HFFc6 (cell line): ENCODE results near the gene SIRPA. TPM values are rescaled to one million over a fixed set of nuclear protein-coding genes. Genes with fewer than 3 reads are reported as not detected.
A peak's percentile ranks its signal among the peaks of the same experiment; 100 is the strongest.

ENCODE experiments used
- DNase-seq: peaks from one replicate; pipeline ENCODE4 v3.0.0-alpha.2; 2018
- H3K27ac Mint-ChIP-seq: 2 replicates; pipeline ENCODE4 v1.8.0; 2020; ENCODE audit warnings: mild to moderate bottlenecking, mixed read lengths
- H3K27me3 Mint-ChIP-seq: 2 replicates; pipeline ENCODE4 v1.8.0; 2021; ENCODE audit warnings: mild to moderate bottlenecking, moderate library complexity, mixed read lengths; ENCODE audit not compliant: insufficient read depth
- H3K36me3 Mint-ChIP-seq: 2 replicates; pipeline ENCODE4 v1.8.0; 2021; ENCODE audit warnings: low read depth, mixed read lengths
- H3K4me1 Mint-ChIP-seq: 2 replicates; pipeline ENCODE4 v1.8.0; 2020; ENCODE audit warnings: low read depth, mixed read lengths
- H3K4me3 Mint-ChIP-seq: 2 replicates; pipeline ENCODE4 v1.8.0; 2020; ENCODE audit warnings: mild to moderate bottlenecking, moderate library complexity, mixed read lengths
- H3K9me3 Mint-ChIP-seq: 2 replicates; pipeline ENCODE4 v1.8.0; 2020; ENCODE audit warnings: mild to moderate bottlenecking, mixed read lengths
- total RNA-seq, 6 experiments: library from RNA; stranded (reverse); fragmentation: NEBNext Ultra II Directional; extraction: Animal tissue kit (Norgen Biotek cat#: 25700); gene quantifications; 2 replicates in 1 of 6; 3 replicates in 5 of 6; pipeline ENCODE4 v1.2.3, GENCODE V29; 2021
- TF ChIP-seq, protein P1 (sequence below): fragments of 200-600 bp; sonication (generic); IDR thresholded peaks from 2 replicates; pipeline ENCODE4 v1.5.0; 2021; ENCODE audit warnings: antibody characterized with exemption, mild to moderate bottlenecking

Gene SIRPA
- total RNA-seq, 6 experiments from 2014 or later: 44.0 to 66.2 (median 47.5) TPM

GRCh38 chr20:1961374-1961773 lies 66.2 kb downstream of the SIRPA start:
- no peak for DNase-seq
- Mint-ChIP-seq H3K27me3 (peaks cover 33% of the 10 kb centered on the region), H3K4me3 (no peak overlapping the region), H3K27ac (no peak overlapping the region), H3K4me1 (peaks cover 21% of the 10 kb centered on the region), H3K36me3 (no peaks in the 10 kb centered on the region), H3K9me3 (no peaks in the 10 kb centered on the region)
- TF ChIP-seq, protein P1, sequence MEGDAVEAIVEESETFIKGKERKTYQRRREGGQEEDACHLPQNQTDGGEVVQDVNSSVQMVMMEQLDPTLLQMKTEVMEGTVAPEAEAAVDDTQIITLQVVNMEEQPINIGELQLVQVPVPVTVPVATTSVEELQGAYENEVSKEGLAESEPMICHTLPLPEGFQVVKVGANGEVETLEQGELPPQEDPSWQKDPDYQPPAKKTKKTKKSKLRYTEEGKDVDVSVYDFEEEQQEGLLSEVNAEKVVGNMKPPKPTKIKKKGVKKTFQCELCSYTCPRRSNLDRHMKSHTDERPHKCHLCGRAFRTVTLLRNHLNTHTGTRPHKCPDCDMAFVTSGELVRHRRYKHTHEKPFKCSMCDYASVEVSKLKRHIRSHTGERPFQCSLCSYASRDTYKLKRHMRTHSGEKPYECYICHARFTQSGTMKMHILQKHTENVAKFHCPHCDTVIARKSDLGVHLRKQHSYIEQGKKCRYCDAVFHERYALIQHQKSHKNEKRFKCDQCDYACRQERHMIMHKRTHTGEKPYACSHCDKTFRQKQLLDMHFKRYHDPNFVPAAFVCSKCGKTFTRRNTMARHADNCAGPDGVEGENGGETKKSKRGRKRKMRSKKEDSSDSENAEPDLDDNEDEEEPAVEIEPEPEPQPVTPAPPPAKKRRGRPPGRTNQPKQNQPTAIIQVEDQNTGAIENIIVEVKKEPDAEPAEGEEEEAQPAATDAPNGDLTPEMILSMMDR: no peak

DNA sequence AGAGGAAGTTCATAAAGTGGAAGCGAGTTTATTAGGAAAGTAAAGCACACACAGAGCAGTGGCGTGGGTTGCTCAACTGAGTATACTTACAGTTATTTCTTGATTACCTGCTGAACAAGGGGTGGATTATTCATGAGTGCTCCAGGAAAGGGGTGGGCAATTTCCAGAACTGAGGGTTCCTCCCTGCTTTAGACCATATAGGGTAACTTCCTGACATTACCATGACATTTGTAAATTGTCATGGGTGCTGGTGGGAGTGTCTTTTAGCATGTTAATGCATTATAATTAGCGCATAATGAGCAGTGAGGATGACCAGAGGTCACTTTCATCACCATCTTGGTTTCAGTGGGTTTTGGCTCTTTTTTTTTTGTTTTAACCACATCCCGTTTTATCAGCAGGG lies 68.9 kb downstream of the SIRPA start:
- peaks cover 35% of the 10 kb centered on the region for H3K27me3 Mint-ChIP-seq
- H3K36me3 Mint-ChIP-seq: no peaks in the 10 kb centered on the region
- TF ChIP-seq, protein P1: no peak
- no peak overlapping the region for H3K27ac Mint-ChIP-seq
- DNase-seq: no peak
- peaks cover 21% of the 10 kb centered on the region for H3K4me1 Mint-ChIP-seq
- H3K4me3 Mint-ChIP-seq: no peak overlapping the region
- H3K9me3 Mint-ChIP-seq: no peaks in the 10 kb centered on the region

DNA sequence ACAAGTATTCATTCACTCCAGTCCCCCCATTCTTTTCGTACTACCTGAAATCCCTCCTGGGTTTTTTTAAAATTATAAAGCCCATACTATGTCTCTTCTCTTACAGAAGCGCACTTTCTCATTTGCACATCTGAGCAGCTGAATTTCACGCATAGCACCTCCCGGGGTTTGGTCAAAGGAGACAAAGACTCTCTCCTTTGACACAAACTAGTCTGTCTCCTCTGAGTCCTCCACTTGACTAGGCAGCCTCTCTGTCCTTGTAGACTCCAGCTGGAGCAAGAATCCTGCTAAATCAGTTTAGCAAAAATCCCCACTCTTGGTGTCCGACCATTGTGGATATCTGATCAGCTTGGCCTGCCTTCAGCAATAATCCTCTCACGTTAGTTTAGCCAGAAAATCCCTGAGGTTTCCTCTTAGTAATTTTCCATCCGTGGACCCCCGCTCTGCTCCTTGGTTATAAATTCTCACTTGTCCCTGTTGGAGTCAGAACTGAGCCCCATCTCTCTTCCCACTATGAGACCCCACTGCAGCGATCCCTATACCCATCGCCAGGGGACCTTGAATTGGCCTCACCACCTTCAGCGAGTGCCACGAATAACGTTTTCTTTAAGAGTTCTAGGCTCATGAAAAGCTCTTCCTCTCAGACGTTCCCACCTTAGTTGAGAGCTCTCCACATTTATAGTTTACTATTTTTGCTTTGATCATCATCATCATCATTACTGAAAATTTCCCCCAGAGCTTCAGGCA lies 69.6 kb downstream of the SIRPA start:
- TF ChIP-seq, protein P1: no peak
- no peak for DNase-seq
- H3K4me1 Mint-ChIP-seq: peaks cover 21% of the 10 kb centered on the region
- H3K4me3 Mint-ChIP-seq: peak overlapping the region; percentile 79
- H3K27ac Mint-ChIP-seq: no peak overlapping the region
- peaks cover 40% of the 10 kb centered on the region for H3K27me3 Mint-ChIP-seq
- no peaks in the 10 kb centered on the region for H3K36me3 Mint-ChIP-seq
- no peaks in the 10 kb centered on the region for H3K9me3 Mint-ChIP-seq

DNA sequence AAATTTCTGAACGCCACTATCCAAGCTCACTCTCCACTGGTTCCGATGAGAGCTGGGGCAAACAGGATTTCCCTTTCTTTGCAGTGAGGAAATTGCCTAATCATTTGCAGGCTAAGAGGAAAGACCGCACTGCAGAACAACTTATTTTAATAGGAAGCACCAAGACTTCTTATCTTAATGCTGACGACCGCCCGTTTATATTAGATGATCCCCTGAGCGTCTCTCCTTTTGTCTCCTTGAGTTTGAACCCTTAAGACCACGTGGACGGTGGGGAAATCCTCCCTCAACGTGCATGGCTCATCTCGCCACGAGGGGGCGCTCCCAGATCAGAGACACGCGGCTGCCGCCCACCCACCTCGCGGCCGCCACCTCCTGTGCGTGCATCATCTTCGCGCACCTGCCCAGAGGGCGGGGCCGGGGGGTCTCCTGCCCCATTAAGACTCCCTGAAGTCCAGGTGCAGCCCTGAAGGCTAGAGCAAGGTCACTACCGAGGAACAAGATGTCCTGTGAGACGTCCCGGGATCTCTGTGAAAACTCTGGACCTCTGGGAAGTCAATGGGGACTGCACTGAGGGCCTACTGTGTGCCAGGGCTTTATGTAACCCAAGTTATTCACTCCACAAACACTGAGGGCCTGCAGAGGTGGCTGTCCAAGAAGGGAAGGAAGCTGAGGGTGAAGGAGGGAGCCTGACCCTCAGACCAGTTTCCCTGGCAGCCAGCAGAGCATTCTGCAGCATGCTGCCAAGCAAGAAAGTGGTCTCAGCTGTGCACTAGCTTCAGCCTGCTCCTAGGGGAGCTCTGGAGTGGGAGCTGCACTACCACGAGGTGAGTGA lies 70.5 kb downstream of the SIRPA start:
- TF ChIP-seq, protein P1: peak; percentile 98
- Mint-ChIP-seq H3K36me3 (no peaks in the 10 kb centered on the region), H3K27me3 (peaks cover 46% of the 10 kb centered on the region), H3K4me3 (peak overlapping the region; percentile 79), H3K27ac (no peak overlapping the region), H3K4me1 (peaks cover 16% of the 10 kb centered on the region), H3K9me3 (no peaks in the 10 kb centered on the region)
- DNase-seq: peak; percentile 39

GRCh38 chr20:1968964-1969363 lies 73.8 kb downstream of the SIRPA start:
- Mint-ChIP-seq H3K9me3 (no peaks in the 10 kb centered on the region), H3K36me3 (no peaks in the 10 kb centered on the region), H3K27me3 (peaks cover 47% of the 10 kb centered on the region), H3K4me3 (no peak overlapping the region), H3K27ac (no peak overlapping the region), H3K4me1 (peaks cover 16% of the 10 kb centered on the region)
- TF ChIP-seq, protein P1: no peak
- no peak for DNase-seq
